HG02840 (cell line): Measurements from ENCODE around the gene ATXN7L1.

Experiments
- ATAC-seq: cut with Tn5 transposase; IDR thresholded peaks from one replicate; pipeline ENCODE4 v1.9.1; 2021; ENCODE audit warnings: mild to moderate bottlenecking, moderate library complexity, moderate number of reproducible peaks; ENCODE audit not compliant: unreplicated experiment, low FRiP score

ATXN7L1 gene

DNA sequence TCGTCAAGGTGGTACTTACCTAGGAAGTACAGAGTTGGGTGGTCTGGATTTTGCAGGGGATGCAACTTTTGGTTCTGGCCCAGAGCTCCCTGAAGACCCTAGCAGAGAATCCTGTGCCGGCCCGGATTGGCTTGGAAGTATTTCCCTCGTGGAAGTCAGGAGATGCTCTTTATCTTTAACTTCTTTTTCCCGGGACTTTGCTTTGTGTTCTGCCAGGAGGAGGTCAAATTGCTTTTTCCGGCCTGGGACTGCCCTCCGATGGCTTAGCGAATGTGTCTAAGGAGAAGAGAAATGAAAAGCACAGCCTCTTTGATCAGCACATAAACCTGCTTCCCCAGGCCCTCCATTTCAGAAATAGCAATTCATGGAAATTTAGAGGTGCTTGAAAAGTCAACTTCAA is 238.1 kb downstream of the ATXN7L1 start:
- no peak for ATAC-seq

DNA sequence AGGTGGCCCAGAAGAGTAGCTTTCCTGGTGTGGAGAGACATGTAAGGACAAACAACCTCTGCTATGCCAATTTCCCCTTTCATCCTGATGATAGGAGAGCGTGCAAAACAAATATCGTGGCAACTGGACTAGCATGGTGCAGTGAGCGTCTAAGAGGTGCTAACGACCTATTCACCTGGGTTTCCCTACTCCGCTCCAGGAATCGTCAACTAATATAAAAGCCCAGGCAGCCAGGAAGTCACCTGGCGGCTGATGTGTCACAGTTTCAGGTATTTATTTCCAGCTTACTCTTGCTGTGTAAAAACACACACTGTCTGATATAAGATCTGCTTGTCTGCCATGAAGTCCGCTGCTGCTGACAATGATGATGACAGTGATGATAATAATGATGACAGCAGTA is 238.6 kb downstream of the ATXN7L1 start:
- no peak for ATAC-seq

DNA sequence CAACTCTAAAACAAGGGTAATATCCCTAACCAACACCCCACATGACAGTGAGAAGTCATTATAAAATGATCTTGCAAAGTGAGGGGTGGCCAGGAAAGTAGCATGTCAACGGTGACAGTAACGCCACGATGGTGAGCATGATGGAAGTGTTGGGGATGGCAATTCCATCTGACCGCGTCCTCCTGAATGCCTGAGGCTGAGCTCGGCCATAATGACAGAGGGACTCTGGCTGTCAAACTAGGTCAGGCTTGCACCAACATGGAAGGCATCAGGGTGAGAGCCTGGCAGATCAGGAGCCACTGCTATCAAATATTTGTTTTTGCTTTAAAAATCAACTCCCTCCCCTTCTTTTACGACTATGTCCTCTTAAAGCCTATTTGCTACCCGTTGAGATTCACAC is 239.4 kb downstream of the ATXN7L1 start:
- ATAC-seq = no peak

DNA sequence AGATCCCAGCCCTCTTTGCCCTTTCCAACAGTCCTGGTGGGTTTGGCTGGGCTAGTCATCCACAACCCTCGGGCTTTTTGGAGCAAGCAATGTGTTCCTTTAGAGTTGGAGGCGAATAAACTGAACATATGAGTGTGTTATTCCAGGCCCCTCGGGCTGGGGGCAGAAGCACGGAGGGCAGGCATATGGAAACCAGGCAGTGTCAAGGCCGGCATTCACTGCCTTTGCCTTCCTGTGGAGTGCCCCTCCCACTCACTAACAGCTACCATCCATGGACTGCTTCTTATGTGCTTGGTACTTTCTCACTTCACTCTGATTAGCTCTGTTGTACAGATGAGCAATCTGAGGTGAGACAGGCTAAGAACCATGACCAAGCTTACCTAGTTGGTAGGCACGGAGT is 241.2 kb downstream of the ATXN7L1 start:
- no peak for ATAC-seq

DNA sequence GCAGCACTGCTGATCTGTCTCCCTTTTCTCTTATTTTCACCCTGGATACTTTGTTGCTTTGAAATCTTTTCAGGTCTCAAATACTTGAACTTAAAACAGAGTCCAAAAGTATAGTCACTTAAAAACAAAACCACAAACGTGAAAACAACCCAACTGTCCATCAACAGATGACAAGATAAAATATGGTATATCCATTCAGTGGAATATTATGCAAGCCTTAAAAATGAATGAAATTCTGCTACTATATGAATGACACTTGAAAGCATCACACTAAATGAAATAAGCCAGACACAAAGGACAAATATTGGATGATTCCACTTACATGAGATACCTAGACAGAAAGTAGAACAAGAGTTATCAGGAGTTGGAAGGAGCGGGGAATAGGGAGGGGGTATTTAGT is 250.4 kb downstream of the ATXN7L1 start:
- no peak for ATAC-seq

DNA sequence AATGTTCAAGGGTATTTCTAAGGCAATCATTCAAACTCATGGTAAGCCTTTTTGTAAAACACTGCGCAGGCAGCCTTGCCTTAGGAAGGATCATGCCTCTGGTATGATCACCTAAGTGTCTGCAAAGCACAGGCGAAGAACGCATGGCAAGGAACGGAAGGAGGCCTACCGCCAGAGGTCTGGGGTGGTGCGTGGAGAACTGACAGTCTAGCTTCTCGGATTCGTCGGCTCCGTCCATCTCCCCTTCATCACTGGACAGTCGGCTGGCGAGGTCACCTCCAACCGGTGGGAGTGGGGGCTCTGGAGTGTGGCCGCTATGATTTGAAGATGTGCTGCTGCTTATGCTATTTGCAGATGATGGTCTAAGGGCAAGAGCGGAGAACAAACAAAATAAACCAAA is 252.5 kb downstream of the ATXN7L1 start:
- no peak for ATAC-seq

DNA sequence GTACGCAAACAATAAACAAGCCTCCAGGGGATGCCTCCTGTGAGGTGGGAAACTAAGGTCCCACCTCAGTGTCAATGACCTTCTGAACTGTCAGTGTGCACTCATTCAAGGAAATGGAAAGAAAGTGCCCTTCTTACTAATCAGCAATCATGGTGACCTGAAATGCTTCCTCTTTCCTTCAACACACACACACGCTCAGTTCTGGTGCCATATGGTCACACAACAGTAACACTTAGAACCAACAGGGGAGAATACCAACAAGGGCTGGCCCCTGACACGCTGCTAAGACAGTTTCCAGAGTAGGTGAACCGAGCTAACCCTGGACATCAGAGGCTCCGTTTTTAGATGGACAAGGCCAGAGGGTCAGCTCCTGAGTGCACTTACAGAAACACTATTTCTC is 253.0 kb downstream of the ATXN7L1 start:
- no peak for ATAC-seq

DNA sequence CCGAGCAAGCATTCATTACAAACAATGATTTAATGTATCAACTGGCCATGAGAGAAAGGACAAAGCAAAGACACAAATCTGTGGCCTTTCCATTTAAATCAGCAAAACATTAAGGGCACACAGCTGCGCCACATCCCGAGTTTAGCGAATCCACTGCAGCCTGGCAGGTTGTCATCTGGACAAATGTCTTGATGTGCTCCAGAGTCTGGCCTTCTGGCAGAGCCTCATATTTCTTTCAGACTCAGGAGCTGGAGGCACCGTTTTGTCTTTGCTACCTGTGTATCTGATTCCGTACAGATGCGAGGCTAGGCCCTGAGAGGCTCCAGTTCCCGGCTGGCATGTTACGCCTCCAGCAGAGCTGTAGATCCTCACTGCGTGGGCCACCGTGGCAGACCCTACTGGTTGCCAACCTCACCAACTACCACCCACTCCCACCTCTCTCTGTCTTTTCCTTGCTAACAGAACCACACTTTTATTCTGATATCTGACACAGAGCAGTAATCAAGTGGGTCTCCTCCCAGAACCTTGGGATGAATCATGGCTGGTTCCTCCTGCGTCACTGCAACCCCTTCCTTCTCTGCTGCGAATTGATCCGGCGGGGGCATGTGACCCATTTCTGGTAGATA is 254.2 kb downstream of the ATXN7L1 start:
- ATAC-seq = no peak

DNA sequence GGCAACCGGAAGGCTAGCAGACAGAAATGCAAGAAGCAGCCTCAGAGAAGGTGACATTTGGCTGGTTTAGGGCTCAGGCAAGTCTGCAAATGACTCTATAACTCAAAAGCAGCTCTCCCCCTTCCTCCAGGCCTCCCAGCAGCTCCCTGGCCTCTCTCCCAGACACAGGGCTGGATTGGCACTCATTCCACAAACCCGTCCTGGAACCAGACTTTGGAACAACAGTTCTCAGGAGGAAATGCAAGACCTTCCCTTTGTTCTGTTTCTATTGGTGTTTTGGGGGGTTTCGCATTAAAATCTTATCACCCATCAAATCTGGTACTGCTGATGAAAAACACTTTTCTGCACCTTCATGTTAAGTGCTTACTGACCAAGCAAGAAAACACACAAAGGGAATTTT is 254.8 kb downstream of the ATXN7L1 start:
- ATAC-seq = no peak

DNA sequence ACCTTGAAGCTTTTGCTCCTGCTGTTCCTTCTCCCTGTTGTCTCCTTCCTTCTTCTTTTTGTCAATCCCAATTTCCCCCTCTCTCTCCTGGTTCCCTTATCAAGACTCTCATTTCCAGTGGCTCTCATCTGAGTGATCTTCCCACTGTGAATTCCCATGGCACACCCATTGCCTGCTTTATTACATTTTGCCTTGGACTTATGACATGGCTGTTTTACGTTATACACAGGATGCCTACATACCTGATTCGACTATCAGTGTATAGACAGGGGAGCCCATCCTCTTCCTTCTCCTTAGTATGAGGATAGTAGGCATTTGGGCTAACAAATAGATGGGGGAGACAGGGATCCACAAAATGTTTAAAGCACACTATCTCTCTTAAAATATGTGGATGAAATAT is 255.2 kb downstream of the ATXN7L1 start:
- no peak for ATAC-seq

DNA sequence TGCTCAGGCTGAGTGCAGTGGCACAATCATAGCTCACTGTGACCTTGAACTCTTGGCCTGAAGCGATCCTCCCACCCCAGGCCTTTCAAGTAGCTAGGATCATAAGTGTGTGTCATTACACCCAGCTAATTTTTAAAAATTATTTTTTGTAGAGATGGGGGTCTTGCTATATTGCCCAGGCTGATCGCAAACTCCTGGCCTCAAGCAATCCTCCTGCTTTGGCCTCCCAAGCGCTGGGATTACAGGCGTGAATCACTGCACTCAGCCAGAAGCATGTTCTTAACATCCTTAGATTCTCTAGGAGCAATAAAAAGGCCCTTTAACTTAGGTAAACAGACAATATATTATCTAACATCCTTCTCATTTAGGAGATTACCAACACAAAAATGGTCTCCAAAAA is 256.8 kb downstream of the ATXN7L1 start:
- ATAC-seq = no peak

DNA sequence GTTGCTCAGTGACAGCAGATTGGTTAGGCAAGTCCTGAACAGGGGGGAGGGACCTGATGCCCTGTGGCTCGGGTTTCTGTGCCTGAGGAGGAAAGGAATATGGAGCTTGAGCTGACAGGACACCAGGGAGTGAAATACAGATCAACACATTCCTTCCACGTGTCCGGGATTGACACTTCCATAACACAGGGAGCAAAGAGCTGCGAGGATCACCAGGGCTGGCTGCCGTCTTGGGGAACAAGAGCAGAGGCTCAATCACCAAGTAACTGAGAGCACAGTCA is 258.4 kb downstream of the ATXN7L1 start:
- ATAC-seq = no peak

DNA sequence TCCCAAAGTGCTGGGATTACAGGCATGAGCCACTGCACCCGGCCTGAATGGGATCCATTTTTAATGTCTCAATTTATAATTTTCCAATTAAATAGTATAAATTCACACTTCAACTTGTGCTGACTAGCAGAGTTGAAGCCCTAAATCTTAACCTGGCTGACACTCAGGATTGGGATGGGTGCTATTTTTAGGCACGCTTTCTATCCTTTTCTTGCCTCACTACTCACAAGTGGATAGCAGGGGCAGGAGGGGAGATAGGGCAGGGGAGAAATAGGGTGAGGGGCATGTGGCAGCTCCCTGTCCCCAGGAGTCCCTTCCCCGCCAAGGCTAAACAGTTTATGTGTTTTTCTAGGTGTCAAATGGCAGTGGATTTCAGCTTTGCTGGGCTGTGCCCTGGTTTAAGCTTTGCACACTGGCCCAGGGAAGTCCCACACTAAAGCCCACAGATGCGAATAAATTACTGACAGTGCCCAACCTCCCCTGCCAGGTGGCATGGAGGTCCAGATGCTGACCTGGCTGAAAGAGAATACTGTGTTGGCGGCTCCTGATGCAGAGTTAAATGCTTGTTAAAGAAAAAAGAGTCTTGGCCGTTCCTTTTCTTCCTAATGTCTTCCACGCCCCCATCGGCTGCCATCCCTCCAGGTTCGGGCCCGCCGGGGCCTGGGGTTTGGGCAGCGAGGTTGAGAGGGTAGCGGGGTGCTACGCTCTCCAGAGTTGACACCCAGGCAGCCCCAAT is 259.0 kb downstream of the ATXN7L1 start:
- ATAC-seq = no peak

DNA sequence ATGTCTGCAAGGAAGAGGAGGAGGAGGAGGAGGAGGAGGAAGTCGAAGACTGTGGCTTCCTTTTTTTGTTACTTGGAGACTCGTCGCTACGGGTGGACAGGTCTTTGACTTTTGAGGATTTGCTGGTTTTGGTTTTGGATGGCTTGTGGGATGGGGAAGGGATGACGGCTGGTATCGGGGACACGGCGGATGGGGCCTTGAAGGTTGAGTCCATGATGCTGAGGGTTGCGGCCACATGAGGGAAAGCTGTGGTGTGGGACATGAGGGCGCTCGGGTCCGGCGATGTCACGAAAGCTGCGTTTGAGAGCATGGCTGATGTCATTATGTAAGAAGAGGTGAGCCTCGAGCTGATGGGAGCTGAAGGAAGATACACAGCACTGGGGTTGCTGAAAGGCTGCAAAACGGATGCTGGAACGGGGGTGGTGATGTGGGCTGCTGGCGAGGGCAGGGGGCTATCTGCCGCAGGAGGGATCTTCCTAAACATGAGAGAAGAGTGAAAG is 262.0 kb downstream of the ATXN7L1 start:
- ATAC-seq = no peak

DNA sequence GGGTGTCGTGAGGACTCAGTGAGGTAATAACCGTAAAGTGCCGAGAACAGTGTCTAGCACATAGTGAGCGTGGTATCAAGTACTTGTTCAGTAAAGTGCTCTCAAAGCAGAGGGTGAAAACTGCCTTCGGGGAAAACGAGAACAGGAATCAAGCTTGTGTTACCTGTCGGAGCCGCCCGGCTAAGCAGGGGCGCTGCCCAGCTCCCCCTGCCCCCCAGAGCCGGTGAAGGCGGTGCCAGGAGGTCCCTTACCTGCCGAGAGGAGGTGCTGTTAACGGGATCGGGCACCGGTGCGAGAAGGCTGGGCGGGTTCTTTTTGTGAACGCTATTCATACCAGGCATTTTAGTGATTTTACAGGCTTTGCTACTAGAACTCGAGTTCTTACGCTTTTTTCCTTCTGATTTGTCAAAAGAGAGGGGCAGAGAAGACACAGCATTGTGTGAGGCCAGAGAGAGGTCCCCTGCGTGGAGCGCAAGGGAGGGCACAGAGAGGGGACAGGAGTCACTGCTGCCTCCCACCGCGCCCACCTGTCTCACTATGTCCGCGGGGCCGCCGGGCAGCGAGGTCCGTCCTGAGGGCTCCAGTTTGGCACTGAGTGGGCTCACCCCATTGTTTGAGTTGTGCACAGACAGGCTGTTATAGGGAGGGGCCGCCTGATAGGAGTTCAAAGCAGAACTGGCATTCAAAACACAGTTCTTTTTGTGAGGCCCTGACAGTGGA is 262.6 kb downstream of the ATXN7L1 start:
- no peak for ATAC-seq

DNA sequence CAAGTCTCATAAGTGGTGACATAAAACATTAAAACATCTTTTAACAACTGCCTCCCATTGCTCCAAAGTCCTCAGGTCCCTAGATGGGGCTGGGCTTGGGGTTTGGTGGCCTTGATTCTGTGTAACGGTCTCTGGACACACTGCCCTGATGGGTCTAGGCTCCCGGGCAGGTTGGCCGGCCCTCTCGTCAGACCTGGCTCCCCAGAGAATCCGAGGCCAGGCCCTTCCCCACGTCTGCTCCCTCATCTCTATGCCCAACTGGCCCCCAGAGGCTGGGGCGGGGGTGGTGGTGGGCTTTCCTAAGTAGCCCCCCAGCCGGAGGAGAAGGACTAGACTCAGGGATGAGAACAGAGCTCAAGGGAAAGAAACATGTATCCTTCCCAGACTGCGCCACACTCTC is 263.6 kb downstream of the ATXN7L1 start:
- ATAC-seq = no peak

DNA sequence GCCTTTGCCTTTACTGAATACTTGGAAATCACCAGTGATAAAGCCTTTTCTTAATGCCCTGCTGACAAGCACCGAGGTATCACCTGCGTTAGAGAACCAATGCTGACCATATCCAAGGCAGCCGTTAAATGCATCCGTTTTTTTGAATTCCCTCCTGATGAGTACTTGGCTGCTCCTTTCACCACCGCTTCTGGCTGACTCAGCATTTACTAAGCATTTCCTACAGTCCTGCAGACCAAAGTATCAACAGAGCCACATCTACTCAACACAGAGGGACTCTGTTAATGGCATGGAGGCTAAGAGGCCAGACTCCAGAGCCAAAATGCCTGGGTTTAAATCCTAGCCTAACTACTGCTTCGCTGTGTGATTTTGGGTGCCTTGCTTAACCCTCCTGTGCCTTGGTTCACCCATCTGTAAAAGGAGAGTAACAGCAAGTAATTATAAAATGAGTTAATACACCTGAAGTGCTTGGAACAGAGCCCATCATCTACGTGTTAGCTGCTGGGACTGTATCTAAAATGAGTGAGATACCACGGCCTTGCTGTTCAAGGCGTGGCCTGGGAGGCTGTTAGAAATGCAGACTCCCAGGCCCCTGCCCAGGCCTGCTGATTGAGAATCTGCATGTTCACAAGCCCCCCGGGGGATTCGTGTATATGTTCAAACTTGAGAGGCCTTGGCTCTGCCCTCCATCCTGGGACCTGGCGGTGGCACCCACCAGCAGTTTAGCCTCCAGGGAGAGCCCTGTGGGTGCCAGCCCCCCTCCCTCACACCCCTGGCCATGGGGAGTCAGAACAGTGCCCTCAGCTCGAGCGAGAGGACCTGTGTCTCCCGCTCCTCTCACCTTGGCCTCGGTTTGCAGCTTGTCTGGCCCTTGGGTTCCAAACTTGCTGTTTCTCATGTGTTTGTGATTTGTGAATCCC is 264.3 kb downstream of the ATXN7L1 start:
- no peak for ATAC-seq

DNA sequence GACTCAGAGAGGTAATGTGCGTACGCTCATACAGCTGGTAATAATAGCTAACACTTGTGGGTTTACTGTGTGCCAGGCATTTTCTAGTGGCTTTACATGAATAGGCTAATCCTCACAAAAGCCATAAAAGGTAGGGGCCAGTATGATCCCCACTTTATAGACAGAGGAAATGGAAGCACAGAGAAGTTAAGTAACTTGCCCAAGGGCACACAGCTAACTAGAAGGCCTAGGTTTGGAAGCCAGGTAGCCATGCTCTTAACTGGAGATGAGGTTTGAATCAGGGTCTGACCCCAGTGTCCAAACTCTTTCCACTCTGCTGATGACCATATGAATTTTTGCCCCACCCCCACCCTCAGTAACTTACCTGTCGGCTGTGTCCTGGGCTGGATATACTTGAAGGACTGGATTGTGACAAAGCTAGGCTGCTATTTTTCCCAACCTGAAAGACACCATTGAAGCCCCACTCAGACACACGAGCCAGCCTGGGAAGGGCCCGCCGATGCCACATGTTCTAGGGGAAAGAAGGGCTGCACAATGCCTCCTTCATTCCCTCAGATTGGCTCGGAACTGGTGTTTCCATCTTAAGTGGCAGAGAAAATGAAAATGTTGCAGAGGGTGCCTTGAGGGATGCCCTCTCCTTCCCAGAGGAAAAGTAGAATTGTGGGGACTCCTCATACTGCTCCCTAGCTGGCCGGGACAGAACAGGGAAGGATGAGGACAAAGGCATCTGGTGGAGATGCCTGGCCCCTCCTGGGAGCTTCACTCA is 266.1 kb downstream of the ATXN7L1 start:
- ATAC-seq = no peak

DNA sequence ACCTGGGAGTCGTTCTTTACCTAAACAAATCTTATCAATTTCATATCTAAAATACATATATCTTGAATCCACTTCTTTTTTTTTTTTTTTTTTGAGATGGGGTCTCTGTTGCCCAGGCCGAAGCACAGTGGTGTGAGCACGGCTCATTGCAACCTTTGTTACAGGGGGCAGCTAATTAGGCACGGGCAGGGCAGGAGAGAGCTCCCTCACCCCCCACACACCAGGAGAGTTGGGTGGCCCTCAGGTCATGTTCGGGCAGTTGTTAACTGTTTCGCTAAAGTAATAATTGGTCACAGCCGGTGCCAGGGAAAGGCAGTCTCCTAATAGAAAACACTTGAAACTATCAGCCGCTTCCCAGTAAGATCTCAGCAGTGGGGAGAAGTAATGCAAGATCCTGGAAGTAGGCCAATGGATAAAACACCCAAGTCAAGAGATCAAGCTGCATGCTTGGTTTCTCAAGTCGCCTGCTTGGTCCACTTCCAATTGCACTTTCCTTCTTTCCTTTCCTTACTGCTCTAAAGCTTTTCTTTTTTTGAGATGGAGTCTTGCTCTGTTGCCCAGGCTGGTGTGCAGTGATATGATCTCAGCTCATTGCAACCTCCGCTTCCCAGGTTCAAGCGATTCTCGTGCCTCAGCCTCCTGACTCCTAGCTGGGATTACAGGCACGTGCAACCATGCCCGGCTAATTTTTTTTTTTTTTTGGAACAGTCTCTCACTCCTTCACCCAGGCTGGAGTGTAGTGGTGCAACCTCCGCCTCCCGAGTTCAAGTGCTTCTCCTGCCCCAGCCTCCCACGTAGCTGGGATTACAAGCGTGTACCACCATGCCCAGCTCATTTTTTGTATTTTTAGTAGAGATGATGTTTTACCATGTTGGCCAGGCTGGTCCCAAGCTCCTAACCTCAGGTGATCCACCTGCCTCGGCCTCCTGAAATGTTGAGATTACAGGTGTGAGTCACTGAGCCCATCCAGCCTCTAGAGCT is 273.8 kb downstream of the ATXN7L1 start:
- no peak for ATAC-seq
